HG02678 (cell line): ENCODE data around the gene MBD4.
"Not testable (repeated sequence)": the region's sequence is repeated elsewhere in the genome, so short reads cannot be mapped to it uniquely, and the experiment has no call there.

Experiments
- ATAC-seq: cut with Tn5 transposase; IDR thresholded peaks from one replicate; pipeline ENCODE4 v1.9.1; 2021; ENCODE audit warnings: mild to moderate bottlenecking, moderate library complexity; ENCODE audit not compliant: unreplicated experiment

MBD4 gene

GRCh38 chr3:129385507-129385906 lies 54.2 kb downstream of the MBD4 start:
- ATAC-seq = not testable (repeated sequence)

- no peak for ATAC-seq
These were observed 55.0 kb downstream of the MBD4 start for GRCh38 chr3:129384594-129385323.

GRCh38 chr3:129384103-129384502 lies 55.6 kb downstream of the MBD4 start:
- ATAC-seq = not testable (repeated sequence)

GRCh38 chr3:129383292-129383860 lies 56.4 kb downstream of the MBD4 start:
- peak; percentile 76 for ATAC-seq

GRCh38 chr3:129382366-129382765 lies 57.4 kb downstream of the MBD4 start:
- ATAC-seq = no peak
